OCI-LY3 (cell line): ENCODE data around the gene ALDOC.

ENCODE experiments used
- CTCF ChIP-seq: fragments of 200-600, 300-600 bp; sonication (generic); IDR thresholded peaks from 2 replicates; pipeline ENCODE4 v1.5.1; 2014; ENCODE audit warnings: antibody characterized with exemption, low read length, low read depth
- EZH2phosphoT487 ChIP-seq: fragments of 200-600 bp; shearing (Covaris generic); IDR thresholded peaks from 2 replicates; pipeline ENCODE4 v1.6.1; 2018; ENCODE audit warnings: antibody characterized with exemption, mixed run types, low read depth

- TF ChIP-seq CTCF (no peak), EZH2phosphoT487 (no peak)
Measured at GRCh38 chr17:28563475-28563874, 13.2 kb downstream of the ALDOC start.
